Activated CD8-positive, alpha-beta memory T cell treated with anti-CD3 and anti-CD28 coated beads for 36 hours (primary cell): ENCODE measurements around the gene IP6K3. TPM values are rescaled to one million over a fixed set of nuclear protein-coding genes. Genes with fewer than 3 reads are reported as not detected.

Experiments
- CTCF ChIA-PET: fragments of 350-600 bp; sonication (Branson Sonifier 250); formaldehyde crosslinking; loops from one replicate; lab custom pipeline; 2021; ENCODE audit warnings: antibody characterized with exemption; lab: Charles Lee
- POLR2A ChIA-PET: fragments of 350-600 bp; sonication (Branson Sonifier 250); formaldehyde crosslinking; loops from one replicate; lab custom pipeline; 2021; ENCODE audit warnings: antibody characterized with exemption; lab: Charles Lee
- total RNA-seq, 2 experiments: library from RNA; stranded (reverse); gene quantifications; one replicate each; pipeline ENCODE4 v1.2.3, GENCODE V29; 2021

IP6K3 gene
- total RNA-seq, 2 experiments from 2014 or later = not detected

GRCh38 chr6:33750244-33750991 lies 3.7 kb upstream of the IP6K3 start:
- POLR2A ChIA-PET = no interaction called here
- CTCF ChIA-PET = interaction anchor here (0.8 to 1.8 kb wide), 6 partner anchors 10 to 277 kb away, joined by 3 to 4 read pairs (median 3); no protein-coding TSS in a partner anchor

- ChIA-PET POLR2A (no interaction called here), CTCF (interaction anchor here (1.0 to 1.2 kb wide), 2 partner anchors 9 to 20 kb away, joined by 3 read pairs; no protein-coding TSS in a partner anchor)
Observed at GRCh38 chr6:33749401-33749800, 2.7 kb upstream of the IP6K3 start.

GRCh38 chr6:33748841-33749240 lies 2.1 kb upstream of the IP6K3 start:
- ChIA-PET POLR2A (no interaction called here), CTCF (no interaction called here)

GRCh38 chr6:33747823-33748222 lies 1.1 kb upstream of the IP6K3 start:
- ChIA-PET CTCF (no interaction called here), POLR2A (no interaction called here)

GRCh38 chr6:33746036-33746600 lies 587 bp downstream of the IP6K3 start:
- CTCF ChIA-PET = interaction anchor here (1.0 to 1.1 kb wide), 2 partner anchors 165 to 281 kb away, joined by 3 to 4 read pairs; no protein-coding TSS in a partner anchor
- POLR2A ChIA-PET = no interaction called here

GRCh38 chr6:33745548-33745947 lies 1.2 kb downstream of the IP6K3 start:
- CTCF ChIA-PET = interaction anchor here (1.0 to 2.2 kb wide), 3 partner anchors 34 to 282 kb away, joined by 3 to 9 read pairs (median 4); partner anchors contain the start of gene UQCC2
- POLR2A ChIA-PET = no interaction called here

GRCh38 chr6:33744895-33745546 lies 1.7 kb downstream of the IP6K3 start:
- CTCF ChIA-PET = interaction anchor here (0.6 to 2.2 kb wide), 10 partner anchors 9 to 419 kb away, joined by 3 to 9 read pairs (median 3); partner anchors contain the start of gene UQCC2
- POLR2A ChIA-PET = no interaction called here

- POLR2A ChIA-PET = no interaction called here
- CTCF ChIA-PET = interaction anchor here (0.6 to 2.2 kb wide), 16 partner anchors 9 to 468 kb away, joined by 3 to 9 read pairs (median 3); partner anchors contain the start of gene UQCC2
Observed at GRCh38 chr6:33744001-33744848, 2.5 kb downstream of the IP6K3 start.

GRCh38 chr6:33742837-33743236 lies 3.9 kb downstream of the IP6K3 start:
- ChIA-PET CTCF (interaction anchor here (0.7 to 1.3 kb wide), 3 partner anchors 26 to 285 kb away, joined by 3 to 4 read pairs (median 3); no protein-coding TSS in a partner anchor), POLR2A (interaction anchor here (0.5 kb wide), 1 partner anchor 38 kb away, joined by 7 read pairs; no protein-coding TSS in a partner anchor)

GRCh38 chr6:33742092-33742491 lies 4.6 kb downstream of the IP6K3 start:
- ChIA-PET CTCF (no interaction called here), POLR2A (no interaction called here)

- ChIA-PET CTCF (interaction anchor here (0.6 to 1.7 kb wide), 2 partner anchors 9 to 189 kb away, joined by 3 to 4 read pairs; no protein-coding TSS in a partner anchor), POLR2A (no interaction called here)
Observed at GRCh38 chr6:33740794-33741193, 5.9 kb downstream of the IP6K3 start.

GRCh38 chr6:33740204-33740608 lies 6.5 kb downstream of the IP6K3 start:
- ChIA-PET CTCF (interaction anchor here (1.7 kb wide), 1 partner anchor 10 kb away, joined by 3 read pairs; no protein-coding TSS in a partner anchor), POLR2A (no interaction called here)

- POLR2A ChIA-PET = no interaction called here
- CTCF ChIA-PET = interaction anchor here (1.7 kb wide), 1 partner anchor 10 kb away, joined by 3 read pairs; no protein-coding TSS in a partner anchor
Observed at GRCh38 chr6:33739571-33739970, 7.1 kb downstream of the IP6K3 start.

- ChIA-PET CTCF (no interaction called here), POLR2A (no interaction called here)
Observed at GRCh38 chr6:33738879-33739278, 7.8 kb downstream of the IP6K3 start.

- POLR2A ChIA-PET = no interaction called here
- CTCF ChIA-PET = interaction anchor here (0.6 kb wide), 1 partner anchor 462 kb away, joined by 3 read pairs; no protein-coding TSS in a partner anchor
Observed at GRCh38 chr6:33738153-33738552, 8.6 kb downstream of the IP6K3 start.

GRCh38 chr6:33737267-33738026 lies 9.3 kb downstream of the IP6K3 start:
- POLR2A ChIA-PET = no interaction called here
- CTCF ChIA-PET = interaction anchor here (0.6 kb wide), 1 partner anchor 462 kb away, joined by 3 read pairs; no protein-coding TSS in a partner anchor

GRCh38 chr6:33735216-33735615 lies 11.5 kb downstream of the IP6K3 start:
- CTCF ChIA-PET = interaction anchor here (1.3 kb wide), 1 partner anchor 9 kb away, joined by 4 read pairs; no protein-coding TSS in a partner anchor
- POLR2A ChIA-PET = no interaction called here

- CTCF ChIA-PET = no interaction called here
- POLR2A ChIA-PET = no interaction called here
Observed at GRCh38 chr6:33733709-33734007, 13.0 kb downstream of the IP6K3 start.
